HG03342 (cell line): ENCODE data around the gene TLE3.

Experiments
- ATAC-seq: cut with Tn5 transposase; IDR thresholded peaks from one replicate; pipeline ENCODE4 v1.9.1; 2021; ENCODE audit warnings: mild to moderate bottlenecking, moderate library complexity; ENCODE audit not compliant: unreplicated experiment

TLE3 gene

GRCh38 chr15:70013656-70014313 lies 83.9 kb downstream of the TLE3 start:
- no peak for ATAC-seq

GRCh38 chr15:70012895-70013294 lies 84.8 kb downstream of the TLE3 start:
- no peak for ATAC-seq

GRCh38 chr15:70008697-70009290 lies 88.9 kb downstream of the TLE3 start:
- ATAC-seq: no peak

DNA sequence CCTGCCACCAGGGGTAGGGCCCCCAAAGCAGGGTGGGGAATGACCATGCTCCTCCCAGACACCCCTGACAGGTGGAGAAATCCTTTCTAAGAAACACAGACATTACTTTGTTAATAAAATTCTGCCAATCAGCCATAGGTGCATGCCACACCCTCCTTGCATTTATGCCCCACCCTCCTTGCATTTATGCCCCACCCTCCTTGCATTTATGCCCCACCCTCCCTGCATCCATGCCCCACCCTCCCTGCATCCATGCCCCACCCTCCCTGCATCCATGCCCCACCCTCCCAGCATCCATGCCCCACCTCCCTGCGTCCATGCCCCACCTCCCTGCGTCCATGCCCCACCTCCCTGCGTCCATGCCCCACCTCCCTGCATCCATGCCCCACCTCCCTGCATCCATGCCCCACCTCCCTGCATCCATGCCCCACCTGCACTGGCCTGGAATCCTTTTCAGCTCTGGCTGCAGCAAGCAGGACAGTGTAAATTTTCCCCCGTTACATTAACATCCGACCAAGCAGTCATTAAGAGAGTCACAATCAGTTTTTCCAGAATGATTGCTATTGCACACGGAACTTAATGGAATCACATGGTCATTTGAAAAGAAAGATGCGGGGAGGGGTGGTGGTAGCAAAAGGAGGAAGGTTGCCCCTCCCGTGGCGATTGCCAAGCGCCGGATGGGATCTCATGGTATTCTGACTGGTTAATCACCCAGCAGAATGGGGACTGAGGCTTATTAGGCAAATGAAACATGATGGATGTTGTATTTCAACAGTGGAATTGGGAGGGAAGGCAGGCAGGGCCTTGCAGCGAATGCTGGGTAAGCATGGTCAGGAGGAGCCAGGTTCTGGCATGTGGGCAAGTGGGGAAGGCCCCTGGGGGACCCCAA lies 91.2 kb downstream of the TLE3 start:
- ATAC-seq: no peak

GRCh38 chr15:70004826-70005225 lies 92.9 kb downstream of the TLE3 start:
- no peak for ATAC-seq

GRCh38 chr15:70002897-70003296 lies 94.8 kb downstream of the TLE3 start:
- ATAC-seq: no peak

DNA sequence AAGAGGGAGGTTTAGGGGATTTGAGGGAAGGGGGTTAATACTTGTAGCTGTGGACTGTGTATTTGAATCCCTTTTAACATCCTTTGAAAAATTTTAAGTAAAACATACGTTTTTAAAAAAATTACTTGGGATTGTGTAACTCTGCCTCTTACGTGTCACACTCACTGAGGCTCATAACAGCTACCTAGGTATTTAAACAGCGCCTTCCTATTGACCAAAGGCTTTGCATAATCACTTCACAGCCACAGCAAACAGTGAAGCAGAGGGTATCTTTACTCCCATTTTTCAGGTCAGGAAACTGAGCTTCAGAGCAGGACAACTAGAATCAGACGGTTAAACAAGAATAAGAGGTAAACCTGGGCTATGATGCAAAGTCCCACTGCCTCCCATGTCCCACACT lies 95.9 kb downstream of the TLE3 start:
- ATAC-seq: no peak

- ATAC-seq: no peak
Measured at GRCh38 chr15:69999392-70000085, 98.2 kb downstream of the TLE3 start.

- ATAC-seq: no peak
Measured at GRCh38 chr15:69998541-69999391, 99.0 kb downstream of the TLE3 start.

DNA sequence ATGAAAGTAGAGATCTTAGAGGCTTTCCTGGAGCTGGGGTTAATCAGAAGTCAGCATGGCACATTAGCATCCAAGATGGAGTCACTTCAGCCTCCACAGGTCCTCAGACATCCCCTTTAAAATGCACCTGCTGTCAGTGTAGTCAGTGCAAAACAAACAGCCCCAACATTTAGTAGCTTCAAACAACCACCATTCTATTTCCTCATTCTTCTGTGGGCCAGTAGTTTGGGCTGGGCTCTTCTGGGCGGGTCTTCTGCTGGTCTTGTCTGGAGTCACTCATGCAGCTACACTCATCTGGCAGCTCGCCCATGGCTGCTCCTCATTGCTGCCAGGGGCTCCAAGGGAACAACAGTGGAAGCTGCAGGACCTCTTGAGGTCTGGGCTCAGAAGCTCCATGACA lies 99.9 kb downstream of the TLE3 start:
- ATAC-seq: no peak
